IPS-18a (cell line): ENCODE data around the gene RPA1.

Experiments used
- H3K27ac ChIP-seq: one replicate; pipeline ENCODE4 v1.5.1; 2013; ENCODE audit warnings: low read length
- H3K27me3 ChIP-seq: one replicate; pipeline ENCODE4 v1.6.1; 2013; ENCODE audit warnings: mild to moderate bottlenecking, low read length; ENCODE audit not compliant: control insufficient read depth, insufficient read depth
- H3K36me3 ChIP-seq: one replicate; pipeline ENCODE4 v1.6.1; 2013; ENCODE audit warnings: low read depth, low read length; ENCODE audit not compliant: control insufficient read depth
- H3K4me1 ChIP-seq: one replicate; pipeline ENCODE4 v1.6.1; 2013; ENCODE audit warnings: low read depth, low read length; ENCODE audit not compliant: control insufficient read depth
- H3K4me3 ChIP-seq: one replicate; pipeline ENCODE4 v1.5.1; 2013; ENCODE audit warnings: low read length
- H3K9ac ChIP-seq: one replicate; pipeline ENCODE4 v1.6.1; 2013; ENCODE audit warnings: mild to moderate bottlenecking, low read length, moderate library complexity
- H3K9me3 ChIP-seq: one replicate; pipeline ENCODE4 v1.6.1; 2013; ENCODE audit warnings: low read depth, low read length; ENCODE audit not compliant: control insufficient read depth

The RPA1 gene

DNA sequence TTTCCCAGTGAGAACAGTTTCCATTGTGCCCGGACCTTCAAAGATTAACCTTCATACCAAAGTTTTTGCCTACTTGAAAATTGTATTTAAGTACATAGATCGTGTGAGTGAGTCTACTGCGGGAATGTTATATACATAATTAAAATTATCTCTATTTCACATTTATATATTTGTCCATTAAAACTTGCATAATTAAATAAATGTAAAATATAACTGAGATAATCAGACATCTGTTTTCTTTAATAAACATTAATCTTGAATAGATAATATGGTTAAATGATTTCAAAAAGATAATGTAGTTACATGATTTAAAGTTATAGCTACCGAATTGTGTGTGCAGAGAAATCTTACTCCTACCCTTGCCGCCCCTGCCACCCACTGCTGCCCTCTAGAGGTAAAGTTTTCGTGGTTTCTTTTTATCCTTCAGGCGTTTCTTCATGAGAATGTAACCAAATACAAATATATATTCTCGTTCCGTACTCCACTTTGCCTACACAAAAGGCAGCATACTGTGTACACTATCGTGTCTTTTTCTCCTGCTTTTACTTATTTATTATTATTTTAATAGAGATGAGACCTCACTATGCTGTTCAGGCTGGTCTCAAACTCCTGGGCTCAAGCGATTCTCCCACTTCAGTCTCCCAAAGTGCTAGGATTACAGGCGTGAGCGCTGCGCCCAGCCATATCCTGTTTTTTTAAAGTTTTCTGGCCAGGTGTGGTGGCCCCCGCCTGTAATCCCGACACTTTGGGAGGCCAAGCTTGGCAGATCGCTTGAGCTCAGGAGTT lies 35.6 kb downstream of the RPA1 start:
- Histone ChIP-seq H3K9ac (no peak overlapping the region), H3K9me3 (no peaks in the 10 kb centered on the region), H3K4me1 (no peaks in the 10 kb centered on the region), H3K4me3 (no peak overlapping the region), H3K36me3 (peaks cover 5% of the 10 kb centered on the region), H3K27ac (no peak overlapping the region), H3K27me3 (no peaks in the 10 kb centered on the region)

DNA sequence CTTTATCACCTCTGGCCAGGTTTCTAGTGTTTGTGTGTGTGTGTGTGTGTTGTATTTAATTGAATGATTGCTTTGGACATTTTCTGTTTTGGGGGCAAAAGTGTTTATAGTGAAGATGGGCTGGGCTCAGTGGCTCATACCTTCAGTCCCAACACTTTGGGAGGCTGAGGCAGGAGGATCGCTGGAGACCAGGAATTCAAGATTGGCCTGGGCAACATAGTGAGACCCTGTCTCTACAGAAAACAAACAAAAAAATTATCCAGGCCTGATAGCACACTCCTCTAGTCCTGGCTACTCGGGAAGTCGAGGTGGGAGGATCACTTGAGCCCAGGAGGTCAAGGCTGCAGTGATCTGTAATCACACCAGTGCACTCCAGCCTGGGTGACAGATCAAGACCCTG lies 37.5 kb downstream of the RPA1 start:
- Histone ChIP-seq H3K9me3 (no peaks in the 10 kb centered on the region), H3K4me1 (no peaks in the 10 kb centered on the region), H3K36me3 (peaks cover 7% of the 10 kb centered on the region), H3K27me3 (no peaks in the 10 kb centered on the region), H3K27ac (no peak overlapping the region), H3K4me3 (no peak overlapping the region), H3K9ac (no peak overlapping the region)

DNA sequence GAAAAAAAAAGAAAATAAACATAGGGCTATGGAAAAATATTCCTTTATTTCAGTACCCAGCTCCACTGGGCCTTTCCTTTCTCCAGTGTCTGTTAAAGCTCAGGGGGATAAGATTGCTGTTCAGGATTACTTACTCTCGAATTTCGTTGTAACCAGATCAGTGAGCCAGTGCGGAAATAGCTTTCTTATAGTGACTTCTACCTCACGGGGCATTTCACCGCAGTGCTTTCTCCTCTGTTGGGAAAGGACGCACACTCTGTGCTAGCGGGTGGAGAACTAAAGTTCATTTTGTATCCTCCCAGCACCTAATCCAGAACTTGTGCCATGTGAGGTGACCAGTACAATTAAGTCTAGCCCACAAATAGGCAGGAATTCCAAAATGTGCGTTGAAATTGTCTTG lies 38.3 kb downstream of the RPA1 start:
- Histone ChIP-seq H3K9me3 (no peaks in the 10 kb centered on the region), H3K36me3 (peaks cover 12% of the 10 kb centered on the region), H3K4me3 (no peak overlapping the region), H3K27ac (no peak overlapping the region), H3K9ac (no peak overlapping the region), H3K4me1 (no peaks in the 10 kb centered on the region), H3K27me3 (no peaks in the 10 kb centered on the region)

DNA sequence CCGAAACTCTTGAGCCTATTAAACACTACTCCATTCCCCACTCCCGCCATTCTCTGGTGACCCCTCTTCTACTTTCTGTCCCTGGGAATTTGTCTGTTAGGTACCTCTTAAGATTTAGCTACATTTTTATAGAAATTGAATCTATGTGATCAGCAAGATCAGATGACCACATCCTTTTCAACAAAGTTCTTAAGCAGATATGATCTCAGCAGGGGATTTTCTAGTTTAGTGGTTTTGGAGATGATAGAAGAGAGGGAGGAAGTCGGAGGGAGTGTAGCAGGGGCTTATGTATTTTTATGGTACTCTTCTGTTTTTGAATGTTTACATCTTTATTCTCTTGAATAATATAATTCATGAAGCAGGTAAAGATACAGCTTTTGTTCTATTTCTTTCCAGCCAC lies 40.8 kb downstream of the RPA1 start:
- H3K36me3 ChIP-seq: peaks cover 30% of the 10 kb centered on the region
- H3K9me3 ChIP-seq: no peaks in the 10 kb centered on the region
- no peak overlapping the region for H3K9ac ChIP-seq
- H3K4me1 ChIP-seq: no peaks in the 10 kb centered on the region
- no peak overlapping the region for H3K4me3 ChIP-seq
- H3K27ac ChIP-seq: no peak overlapping the region
- no peaks in the 10 kb centered on the region for H3K27me3 ChIP-seq

DNA sequence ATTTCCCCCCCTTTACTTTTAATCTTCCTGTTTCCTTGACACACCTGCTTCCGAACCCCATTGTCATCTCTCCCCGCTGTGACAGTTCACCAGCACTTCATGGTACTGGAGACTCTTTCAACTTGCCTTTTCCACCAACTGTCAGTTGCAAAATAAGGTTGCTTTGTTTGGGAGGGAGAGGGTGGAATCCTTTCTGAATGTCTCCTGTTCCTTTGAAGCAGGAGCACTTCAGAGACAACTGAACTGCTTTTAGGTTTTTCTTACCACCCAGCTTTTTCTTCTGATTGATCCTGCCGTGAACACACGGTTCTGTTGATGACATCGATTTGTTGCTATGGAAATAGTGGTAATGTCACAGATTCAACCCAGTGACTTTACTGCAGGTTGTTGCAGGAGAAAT lies 42.0 kb downstream of the RPA1 start:
- H3K9ac ChIP-seq: no peak overlapping the region
- H3K4me3 ChIP-seq: no peak overlapping the region
- peaks cover 36% of the 10 kb centered on the region for H3K36me3 ChIP-seq
- H3K27me3 ChIP-seq: no peaks in the 10 kb centered on the region
- no peak overlapping the region for H3K27ac ChIP-seq
- H3K9me3 ChIP-seq: no peaks in the 10 kb centered on the region
- no peaks in the 10 kb centered on the region for H3K4me1 ChIP-seq

DNA sequence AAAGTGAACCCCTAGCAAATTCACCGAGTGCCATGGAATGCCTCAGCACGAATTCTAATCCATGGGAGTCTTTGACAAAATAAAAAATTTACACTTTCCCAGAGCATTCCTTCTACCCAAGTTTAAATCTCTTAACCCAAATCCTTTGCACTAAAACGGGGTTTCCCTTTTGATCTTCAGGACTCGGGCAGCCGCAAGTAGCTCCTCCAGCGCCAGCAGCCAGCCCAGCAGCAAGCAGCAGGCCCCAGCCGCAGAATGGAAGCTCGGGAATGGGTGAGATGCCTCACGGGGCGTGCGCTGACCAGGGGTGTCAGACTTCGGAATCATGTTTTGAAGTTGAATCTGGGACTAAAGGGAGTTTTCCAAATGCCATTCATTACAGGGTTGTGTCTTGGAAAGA lies 42.4 kb downstream of the RPA1 start:
- Histone ChIP-seq H3K27ac (no peak overlapping the region), H3K36me3 (peaks cover 41% of the 10 kb centered on the region), H3K27me3 (no peaks in the 10 kb centered on the region), H3K4me1 (no peaks in the 10 kb centered on the region), H3K9me3 (no peaks in the 10 kb centered on the region), H3K4me3 (no peak overlapping the region), H3K9ac (no peak overlapping the region)

DNA sequence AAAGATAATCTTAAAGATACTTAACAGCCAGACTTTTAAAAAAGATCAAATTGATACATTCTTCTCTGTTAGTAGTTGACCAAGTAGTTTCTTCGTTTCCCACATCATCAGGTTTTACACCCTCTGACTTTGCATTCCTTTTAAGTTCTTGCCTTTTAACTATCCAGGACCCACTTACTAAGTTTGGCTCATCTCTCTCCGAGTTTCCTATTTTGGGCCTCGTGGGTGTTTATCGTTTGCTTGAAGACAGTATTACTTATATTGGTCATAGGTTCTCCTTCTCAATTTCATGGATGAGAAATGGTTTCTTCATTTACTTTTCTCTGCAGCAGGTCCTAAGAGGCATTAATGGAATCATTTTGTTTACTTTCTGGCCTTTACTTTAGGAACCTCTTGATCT lies 43.2 kb downstream of the RPA1 start:
- H3K4me1 ChIP-seq: no peaks in the 10 kb centered on the region
- H3K27ac ChIP-seq: no peak overlapping the region
- peaks cover 48% of the 10 kb centered on the region for H3K36me3 ChIP-seq
- no peak overlapping the region for H3K4me3 ChIP-seq
- no peak overlapping the region for H3K9ac ChIP-seq
- no peaks in the 10 kb centered on the region for H3K27me3 ChIP-seq
- no peaks in the 10 kb centered on the region for H3K9me3 ChIP-seq

DNA sequence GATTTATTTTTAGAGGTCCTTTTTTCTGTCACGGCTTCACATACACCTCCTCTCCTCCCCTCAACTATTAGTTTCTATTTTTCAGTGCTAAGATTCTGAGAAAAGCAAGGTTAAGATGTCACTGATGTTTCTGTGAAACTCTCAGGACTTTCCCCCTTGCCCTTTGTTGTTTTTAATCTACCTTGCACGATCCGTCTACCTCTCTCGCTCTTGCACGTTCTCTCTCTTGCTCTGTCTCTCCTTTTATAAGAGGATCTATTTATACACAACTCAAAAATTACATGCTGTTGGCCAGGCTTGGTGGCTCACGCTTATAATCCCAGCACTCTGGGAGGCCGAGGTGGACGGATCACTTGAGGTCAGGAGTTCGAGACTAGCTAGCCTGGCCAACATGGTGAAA lies 43.6 kb downstream of the RPA1 start:
- Histone ChIP-seq H3K4me1 (no peaks in the 10 kb centered on the region), H3K9me3 (no peaks in the 10 kb centered on the region), H3K27me3 (no peaks in the 10 kb centered on the region), H3K4me3 (no peak overlapping the region), H3K36me3 (peaks cover 52% of the 10 kb centered on the region), H3K9ac (no peak overlapping the region), H3K27ac (no peak overlapping the region)

DNA sequence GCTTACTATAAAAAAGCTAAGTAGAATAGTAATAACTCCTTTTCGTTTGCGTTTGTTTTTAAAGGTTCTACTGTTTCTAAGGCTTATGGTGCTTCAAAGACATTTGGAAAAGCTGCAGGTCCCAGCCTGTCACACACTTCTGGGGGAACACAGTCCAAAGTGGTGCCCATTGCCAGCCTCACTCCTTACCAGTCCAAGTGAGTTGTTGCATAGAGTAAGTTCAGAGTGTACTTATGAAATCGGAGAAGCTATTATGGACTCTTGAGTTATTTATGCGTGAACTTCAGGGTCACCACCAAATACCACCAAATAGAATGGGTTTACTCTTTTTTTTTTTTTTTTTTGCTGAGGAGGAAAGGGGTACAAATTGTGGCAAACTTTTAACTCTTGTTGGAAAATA lies 45.8 kb downstream of the RPA1 start:
- Histone ChIP-seq H3K4me3 (no peak overlapping the region), H3K9ac (no peak overlapping the region), H3K27ac (no peak overlapping the region), H3K9me3 (no peaks in the 10 kb centered on the region), H3K27me3 (no peaks in the 10 kb centered on the region), H3K4me1 (no peaks in the 10 kb centered on the region), H3K36me3 (peaks cover 68% of the 10 kb centered on the region)

DNA sequence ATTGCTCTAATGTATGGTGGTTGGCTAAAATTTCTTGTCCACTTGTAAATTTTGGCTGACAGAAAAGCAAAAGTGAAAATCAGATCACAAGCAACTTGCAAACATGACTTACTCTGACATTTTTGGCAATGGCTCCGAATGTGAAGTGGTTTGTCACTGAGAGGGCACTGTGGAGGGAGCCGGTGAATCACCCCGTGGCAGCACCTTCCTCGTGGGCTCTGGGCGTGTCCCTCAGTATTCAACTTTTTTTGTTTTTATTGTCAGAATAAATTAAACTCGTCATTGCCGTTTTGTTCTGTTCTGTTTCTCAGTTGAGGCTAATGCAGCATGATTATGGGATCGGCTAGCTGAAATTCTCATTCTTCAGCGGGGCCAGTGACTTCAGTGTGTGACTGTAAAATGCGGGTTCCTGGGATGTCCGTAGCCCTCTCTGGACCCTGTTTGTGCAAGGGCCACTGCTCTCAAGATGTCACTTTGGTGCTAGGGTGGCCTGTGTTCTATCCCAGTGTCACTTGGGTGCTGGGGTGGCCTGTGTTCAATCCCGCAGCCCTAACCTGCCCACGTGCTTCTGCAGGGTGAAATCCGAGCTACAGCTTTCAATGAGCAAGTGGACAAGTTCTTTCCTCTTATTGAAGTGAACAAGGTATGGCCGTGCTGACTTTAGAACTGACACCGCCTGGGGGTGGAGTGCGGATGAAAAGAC lies 48.8 kb downstream of the RPA1 start:
- Histone ChIP-seq H3K9ac (no peak overlapping the region), H3K27ac (no peak overlapping the region), H3K36me3 (peaks cover 70% of the 10 kb centered on the region)

DNA sequence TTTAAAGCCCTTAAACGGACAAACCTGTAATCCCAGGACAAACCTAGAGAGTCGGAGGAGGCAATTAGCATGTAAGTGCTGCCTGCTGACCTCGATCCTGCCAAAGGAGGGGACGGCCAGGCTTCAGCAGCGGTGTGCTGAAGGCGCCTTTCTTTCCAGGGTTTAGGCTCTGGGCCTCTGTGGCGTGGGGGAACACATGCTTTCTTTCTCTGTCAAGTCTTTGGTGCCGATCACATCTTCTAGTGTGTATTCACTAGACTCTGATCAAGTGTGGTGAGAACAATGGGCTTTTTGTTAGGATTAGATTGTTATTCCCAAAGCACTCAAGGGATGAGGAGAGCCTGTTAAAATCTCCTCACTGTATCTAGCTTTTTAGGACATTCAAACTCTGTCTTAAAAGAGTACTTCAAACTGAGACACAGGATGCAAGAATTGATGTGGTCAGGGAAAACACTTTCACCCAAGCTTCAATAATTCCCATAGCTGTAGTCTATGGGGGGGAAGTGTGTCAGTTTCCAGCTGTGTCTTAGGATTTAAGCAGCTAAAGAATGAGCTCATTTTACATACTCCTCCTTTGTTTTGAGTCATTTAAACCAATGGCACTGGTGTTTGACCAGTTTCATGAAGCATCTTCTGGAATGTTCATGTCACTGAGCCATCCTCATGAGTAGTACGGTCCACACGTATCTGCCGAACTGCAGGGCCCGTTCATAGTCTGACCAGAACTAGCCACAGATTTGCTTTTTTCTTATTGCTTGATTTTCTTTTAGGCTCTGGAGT lies 51.2 kb downstream of the RPA1 start:
- Histone ChIP-seq H3K27me3 (no peaks in the 10 kb centered on the region), H3K4me1 (no peaks in the 10 kb centered on the region), H3K9ac (no peak overlapping the region), H3K4me3 (no peak overlapping the region), H3K9me3 (no peaks in the 10 kb centered on the region), H3K27ac (no peak overlapping the region), H3K36me3 (peaks cover 72% of the 10 kb centered on the region)

More for the DNA sequence above, 48.8 kb downstream of the RPA1 start:
- no peaks in the 10 kb centered on the region for H3K9me3 ChIP-seq
- no peak overlapping the region for H3K4me3 ChIP-seq
- no peaks in the 10 kb centered on the region for H3K27me3 ChIP-seq
- H3K4me1 ChIP-seq: no peaks in the 10 kb centered on the region
